Right lung (tissue), 10 donors: ENCODE results near the gene RASAL2. TPM values are rescaled to one million over a fixed set of nuclear protein-coding genes. Genes with fewer than 3 reads are reported as not detected.
A peak's percentile ranks its signal among the peaks of the same experiment; 100 is the strongest.

Experiments used
- DNase-seq, 2 donors: peaks; one replicate each; pipeline ENCODE4 v3.0.0-alpha.2; 2013
- long read RNA-seq, 8 donors: transcript quantifications; one replicate each; lab custom pipeline, GENCODE V29; 2026
- polyA plus RNA-seq, 5 donors: library from polyadenylated mRNA; unstranded; fragments of 120-200 nt; gene quantifications; one replicate each; pipeline versions ENCODE4 v1.2.1 to v1.2.3, GENCODE V29; 2013; ENCODE audit warnings: inconsistent platforms in 1 of 5, low replicate concordance in 1 of 5; ENCODE audit not compliant: insufficient read length in 5 of 5, insufficient read depth in 1 of 5

RASAL2 gene
- polyA plus RNA-seq: 10 to 100 TPM; 17.2 to 34.3 (median 32.0) TPM
- long read RNA-seq, donor 1, transcript RASAL2-204 (2 exons, 650 nt): major isoform, 15 of 64 reads
- long read RNA-seq, donor 1, partial matches to known transcripts: 49 of 64 reads
- long read RNA-seq, donor 1, other reads (novel, unspliced or antisense): 0 of 64 reads
- long read RNA-seq, donor 2, partial matches to known transcripts: 0 of 4 reads
- long read RNA-seq, donor 2, other reads (novel, unspliced or antisense): 0 of 4 reads
- long read RNA-seq, donor 3, partial matches to known transcripts: 0 of 20 reads
- long read RNA-seq, donor 3, other reads (novel, unspliced or antisense): 16 of 20 reads
- long read RNA-seq, donor 4, transcript RASAL2-204 (2 exons, 650 nt): major isoform, 8 of 15 reads
- long read RNA-seq, donor 4, partial matches to known transcripts: 0 of 15 reads
- long read RNA-seq, donor 4, other reads (novel, unspliced or antisense): 7 of 15 reads
- long read RNA-seq, donor 5, transcript RASAL2-204 (2 exons, 650 nt): major isoform, 11 of 40 reads
- long read RNA-seq, donor 5, partial matches to known transcripts: 15 of 40 reads
- long read RNA-seq, donor 5, other reads (novel, unspliced or antisense): 14 of 40 reads
- long read RNA-seq, donor 6, partial matches to known transcripts: 0 of 3 reads
- long read RNA-seq, donor 6, other reads (novel, unspliced or antisense): 0 of 3 reads
- long read RNA-seq, donor 7, transcript RASAL2-204 (2 exons, 650 nt): major isoform, 5 of 10 reads
- long read RNA-seq, donor 7, partial matches to known transcripts: 0 of 10 reads
- long read RNA-seq, donor 7, other reads (novel, unspliced or antisense): 5 of 10 reads
- long read RNA-seq, donor 8, partial matches to known transcripts: 0 of 3 reads
- long read RNA-seq, donor 8, other reads (novel, unspliced or antisense): 0 of 3 reads

DNA sequence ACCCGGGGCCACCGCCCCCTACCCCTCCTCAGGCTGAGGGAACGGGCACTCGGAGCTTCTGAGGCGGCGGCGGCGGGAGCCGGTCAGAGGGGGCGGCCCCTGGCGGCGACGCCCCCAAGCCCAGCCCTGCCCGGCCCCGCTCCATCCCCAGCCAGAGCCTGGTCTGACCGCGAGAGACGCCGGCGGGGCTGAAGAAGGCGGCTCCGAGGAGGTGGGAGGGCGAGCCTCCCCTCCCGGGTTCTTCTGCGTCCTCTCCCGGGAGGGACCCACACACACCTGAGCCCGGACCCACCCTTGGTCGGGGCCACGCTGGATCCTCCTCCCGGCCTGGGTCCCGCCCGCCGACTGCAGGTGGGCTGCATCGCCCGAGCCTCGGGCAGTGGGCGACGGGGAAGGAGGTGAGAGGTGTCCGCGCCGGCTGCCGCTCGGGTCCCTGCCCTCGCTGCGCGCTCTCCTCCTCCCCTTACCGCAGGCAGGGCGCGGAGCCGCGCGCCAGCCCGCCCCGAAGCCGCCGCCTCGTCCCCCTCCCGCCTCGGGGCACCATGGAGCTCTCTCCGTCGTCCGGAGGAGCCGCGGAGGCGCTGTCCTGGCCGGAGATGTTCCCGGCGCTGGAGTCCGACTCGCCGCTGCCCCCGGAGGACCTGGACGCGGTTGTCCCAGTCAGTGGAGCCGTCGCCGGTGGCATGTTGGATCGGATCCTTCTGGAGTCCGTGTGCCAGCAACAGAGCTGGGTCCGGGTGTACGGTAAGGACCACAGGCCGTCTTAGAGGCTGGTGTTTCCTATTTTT lies at the start of gene RASAL2:
Gene RASAL2, plus strand, starts transcription at position 154 of the 788 bp plus-strand sequence. Its CDS starts 389 bp downstream, at position 543.
- peak; percentile 67 to 72 for DNase-seq

- no peak for DNase-seq
Measured at GRCh38 chr1:178046591-178047270, 47.2 kb upstream of the RASAL2 start.

DNA sequence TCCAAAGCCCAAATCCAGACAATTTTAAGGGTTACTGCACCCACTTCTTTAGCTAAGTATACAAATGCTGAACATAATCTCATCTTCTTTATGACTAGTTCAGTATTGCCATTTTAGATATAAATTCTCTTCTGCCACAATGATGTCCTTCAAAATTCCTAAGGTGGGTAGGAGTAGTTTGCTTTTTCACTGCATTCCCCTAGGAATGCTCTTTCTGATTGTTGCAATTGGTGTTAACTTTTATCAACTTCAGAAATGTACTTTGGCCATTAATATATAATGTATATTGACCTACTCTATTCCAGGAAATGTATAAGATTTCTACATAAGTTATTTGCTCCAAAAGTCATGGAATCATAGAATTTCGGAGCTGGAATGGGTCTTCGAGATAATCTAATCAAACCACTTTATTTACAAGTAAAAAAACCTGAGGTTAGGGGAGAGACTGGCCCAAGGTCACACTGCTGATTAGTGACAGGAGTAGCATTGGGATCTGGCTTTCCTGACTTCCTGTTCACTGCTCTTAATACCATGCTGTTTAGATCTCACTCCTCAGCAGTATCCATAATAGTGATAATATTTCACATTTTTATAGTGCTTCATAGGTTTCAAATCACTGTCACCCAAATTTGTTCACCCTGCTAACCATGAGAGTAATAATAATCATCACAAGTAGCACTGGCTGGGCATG lies 46.4 kb upstream of the RASAL2 start:
- no peak for DNase-seq

DNA sequence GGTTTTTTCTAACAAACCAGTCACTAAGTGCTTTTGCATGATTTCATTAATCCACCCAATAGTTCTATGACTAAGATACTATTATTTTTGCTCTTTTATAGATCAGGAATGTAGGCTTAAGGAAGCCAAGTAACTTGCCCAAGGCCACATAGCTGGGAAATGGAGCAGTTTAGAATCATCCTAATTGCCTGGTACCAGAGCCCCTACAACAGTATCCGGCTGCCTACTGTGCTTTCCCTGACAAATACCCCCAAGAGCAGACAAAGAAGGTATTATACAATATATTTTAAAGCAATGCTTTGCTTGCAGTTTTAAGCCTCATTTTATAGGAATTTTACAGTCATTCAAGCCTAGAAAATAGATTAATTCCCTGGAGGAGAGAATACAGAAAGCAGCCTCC lies 45.5 kb upstream of the RASAL2 start:
- DNase-seq: no peak

GRCh38 chr1:178048883-178049282 lies 45.0 kb upstream of the RASAL2 start:
- DNase-seq: no peak

DNA sequence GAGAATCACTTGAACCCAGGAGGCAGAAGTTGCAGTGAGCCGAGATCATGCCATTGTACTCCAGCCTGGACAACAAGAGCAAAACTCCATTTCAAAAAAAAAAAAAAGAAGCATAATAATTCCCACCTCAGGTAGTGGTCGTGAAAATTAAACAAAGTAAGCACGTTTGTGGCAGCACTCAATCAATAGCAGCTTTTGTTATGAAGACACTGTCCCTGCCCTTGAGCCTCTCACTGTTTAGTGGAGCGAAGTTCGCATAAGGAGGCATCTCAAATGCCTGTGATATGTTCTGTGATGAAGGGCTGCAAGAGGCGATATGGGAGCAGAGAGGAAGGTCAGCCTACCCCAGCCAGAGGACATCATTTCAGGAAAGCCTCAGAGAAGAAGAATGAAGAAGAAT lies 43.8 kb upstream of the RASAL2 start:
- no peak for DNase-seq

DNA sequence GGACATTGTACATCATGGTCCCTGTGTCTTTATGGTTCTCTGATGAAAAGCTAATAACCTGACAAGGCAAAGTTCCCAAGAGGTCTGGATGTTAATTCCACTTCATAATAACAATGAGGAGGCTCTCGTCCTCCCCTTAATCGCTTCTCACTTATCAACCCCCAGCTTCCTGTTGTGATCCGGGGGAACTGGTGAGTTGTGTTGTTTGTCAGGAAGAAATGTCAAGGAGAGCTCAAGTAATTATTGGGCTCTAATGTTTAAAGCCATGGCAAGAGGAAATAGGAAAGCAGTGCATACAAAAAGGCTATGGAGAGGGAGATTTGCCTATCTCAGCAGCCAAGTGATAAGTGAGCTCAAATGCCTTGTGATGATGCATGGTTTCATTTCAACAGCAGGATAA lies 42.8 kb upstream of the RASAL2 start:
- DNase-seq: no peak

DNA sequence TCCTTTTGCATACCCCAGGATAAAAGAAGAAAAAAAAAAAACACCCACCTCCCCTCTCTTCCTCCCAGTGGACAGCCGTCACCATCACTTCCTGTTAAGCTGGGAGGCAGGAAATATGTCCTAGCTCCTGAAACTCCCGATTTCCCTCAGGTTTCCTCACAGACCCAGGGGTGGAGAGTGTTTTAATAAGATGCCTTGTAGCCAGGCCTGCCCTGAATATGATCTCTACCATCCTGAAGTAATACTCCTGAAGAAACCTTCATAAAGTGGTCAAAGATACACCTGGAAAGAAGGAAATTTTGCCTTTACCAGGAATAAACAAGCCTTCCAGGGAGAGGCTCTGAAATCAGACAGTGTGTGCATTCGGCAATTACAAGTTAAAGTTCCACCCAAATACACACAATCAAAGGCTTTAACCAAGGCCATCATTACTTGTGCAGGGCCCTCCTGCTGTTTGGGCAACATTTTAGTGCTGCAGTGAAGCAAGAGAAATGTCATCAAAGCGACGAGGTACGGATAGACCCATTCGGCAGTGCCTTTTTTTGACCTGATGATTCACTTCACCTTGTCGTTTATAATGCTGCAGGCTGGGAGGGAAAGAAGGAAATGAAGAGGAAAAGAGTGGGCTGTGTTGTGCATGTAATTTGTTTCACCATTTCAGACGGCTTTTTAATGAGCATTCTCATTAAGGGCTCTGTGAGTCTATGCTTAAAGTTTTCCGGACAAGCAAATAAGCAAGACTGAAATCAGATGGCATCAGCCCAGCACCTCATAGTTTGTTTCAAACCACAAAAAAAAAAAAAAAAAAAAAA lies 41.0 kb upstream of the RASAL2 start:
- peak; percentile 51 to 64 for DNase-seq

GRCh38 chr1:178055093-178055492 lies 38.8 kb upstream of the RASAL2 start:
- DNase-seq: no peak

GRCh38 chr1:178055779-178056471 lies 38.0 kb upstream of the RASAL2 start:
- no peak for DNase-seq

DNA sequence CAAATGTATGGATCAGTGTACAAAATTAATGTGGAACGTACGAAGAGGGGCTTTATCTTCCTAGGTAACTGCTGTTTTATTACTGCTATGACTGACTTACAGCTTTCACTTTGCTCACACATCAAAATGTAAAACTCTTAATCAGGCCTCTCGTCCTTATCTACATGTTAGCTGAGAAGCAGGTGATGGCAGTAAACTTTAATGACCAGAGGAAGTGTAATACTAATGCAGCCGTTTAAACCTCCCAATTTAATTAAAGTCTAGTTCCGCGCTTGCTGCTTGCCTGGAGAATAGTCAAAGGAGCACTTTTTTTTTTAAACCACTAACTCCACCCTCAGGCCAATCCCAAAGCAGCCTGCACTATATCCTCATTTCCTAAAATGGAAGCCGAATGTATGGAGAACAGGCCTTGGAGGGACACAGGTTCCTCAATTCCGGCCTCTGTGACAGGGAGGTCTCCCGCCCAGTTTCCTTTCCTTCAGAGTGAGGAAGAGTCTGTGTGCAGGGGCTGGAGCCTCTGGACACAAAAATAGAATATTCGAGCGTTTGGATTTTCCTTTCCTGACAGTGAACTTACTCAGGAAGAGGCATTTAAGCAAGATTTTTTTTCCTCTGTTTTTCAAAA lies 36.7 kb upstream of the RASAL2 start:
- DNase-seq: no peak

- DNase-seq: no peak
Measured at GRCh38 chr1:178057912-178058534, 35.9 kb upstream of the RASAL2 start.

DNA sequence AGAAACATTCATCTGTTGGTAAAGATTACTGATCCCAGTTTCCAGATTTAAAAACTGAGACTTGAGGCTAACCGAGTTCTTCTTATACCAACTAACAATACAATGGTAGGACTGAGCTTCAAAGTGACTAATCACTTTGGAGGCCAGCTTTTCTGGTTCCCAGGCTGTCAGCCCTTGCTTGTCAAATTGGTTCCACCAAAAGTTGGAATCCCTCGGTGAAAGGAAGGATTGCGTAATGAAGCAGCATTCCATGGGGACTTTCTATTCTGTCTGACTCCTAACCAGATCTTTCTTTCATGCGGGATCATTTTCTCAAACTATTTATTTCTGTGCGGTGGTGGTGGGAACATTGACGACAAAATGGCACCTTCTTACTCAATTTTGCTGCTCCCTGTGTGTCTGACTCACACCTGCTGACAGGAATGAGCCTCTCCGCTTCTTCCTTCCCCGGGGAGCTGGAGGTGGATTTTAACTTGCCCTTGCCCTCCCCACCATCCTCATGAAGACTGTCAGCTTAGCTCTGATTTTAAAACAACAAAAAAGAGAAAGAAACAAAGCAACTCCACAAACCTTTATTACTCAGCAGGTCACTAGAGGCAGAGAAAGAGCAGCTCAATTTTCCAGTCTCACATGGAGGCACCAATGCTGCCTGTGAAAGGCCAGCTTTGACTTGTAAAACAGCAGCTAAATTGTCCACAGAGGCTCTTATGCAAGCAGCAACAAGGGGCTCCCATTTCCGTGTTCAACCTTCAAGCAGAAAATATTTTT lies 32.9 kb upstream of the RASAL2 start:
- DNase-seq: no peak

DNA sequence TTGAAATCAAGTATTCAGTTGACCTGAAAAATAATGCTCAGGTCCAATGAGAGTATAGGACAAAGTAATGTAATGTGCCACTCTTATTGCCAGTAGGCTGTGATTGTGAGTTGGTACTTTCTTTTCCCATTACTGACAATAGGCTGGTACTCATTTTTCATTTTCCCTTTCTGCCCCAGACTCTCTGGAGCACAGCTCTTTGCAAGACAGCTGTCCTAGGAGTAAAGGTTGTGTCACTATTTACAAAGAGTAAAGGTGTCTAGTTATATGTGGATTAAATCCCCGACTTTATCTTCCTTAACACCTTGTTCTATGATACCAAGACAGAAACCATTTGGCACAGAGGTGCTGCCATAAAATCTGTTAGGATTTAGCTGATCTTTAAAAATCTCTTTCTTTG lies 32.3 kb upstream of the RASAL2 start:
- no peak for DNase-seq

GRCh38 chr1:178064191-178064821 lies 29.6 kb upstream of the RASAL2 start:
- DNase-seq: no peak

- DNase-seq: no peak
Measured at GRCh38 chr1:178065250-178065649, 28.7 kb upstream of the RASAL2 start.
